Endothelial cell of umbilical vein (primary cell): ENCODE measurements around the gene CIRBP. TPM values are rescaled to one million over a fixed set of nuclear protein-coding genes. Genes with fewer than 3 reads are reported as not detected.

Source experiments
- BruUV-seq: library from RNA; stranded (reverse); fragments of 400-500 nt; replicated peaks from 2 replicates; lab custom pipeline; 2021; lab: Mats Ljungman, UMichigan
- CTCF ChIA-PET: fragments of 300-600, 350-600 bp; sonication (Branson Sonifier 250); formaldehyde crosslinking; loops from one replicate; lab custom pipeline; 2021; ENCODE audit warnings: antibody characterized with exemption, inconsistent platforms; lab: Charles Lee
- POLR2A ChIA-PET: fragments of 300-600, 350-600 bp; sonication (Branson Sonifier 250); formaldehyde crosslinking; loops from one replicate; lab custom pipeline; 2021; ENCODE audit warnings: antibody characterized with exemption, inconsistent platforms; lab: Charles Lee
- DNase-seq: peaks from one replicate; pipeline ENCODE4 v3.0.0-alpha.2; 2011; ENCODE audit warnings: low read depth, low spot score
- FAIRE-seq: peaks from 2 replicates; lab custom pipeline; 2011; peaks lifted over from hg19 to GRCh38; lab: Jason Lieb, UNC
- H2AFZ ChIP-seq: 2 replicates; pipeline ENCODE4 v1.6.0; 2012; ENCODE audit warnings: low read depth, low read length, control low read depth, inconsistent platforms
- H3K27ac ChIP-seq: 2 replicates; pipeline ENCODE4 v1.5.1; 2011; ENCODE audit warnings: low read depth, mild to moderate bottlenecking, control low read depth, low read length, moderate library complexity; ENCODE audit not compliant: insufficient read depth
- H3K27me3 ChIP-seq, 2 experiments: 2 replicates each; pipeline versions ENCODE4 v1.6.0 to v1.6.1; 2011; ENCODE audit warnings: low read length in 2 of 2, mixed read lengths in 1 of 2; ENCODE audit not compliant: control insufficient read depth in 2 of 2, insufficient read depth in 2 of 2
- H3K36me3 ChIP-seq, 2 experiments: 2 replicates in 1 of 2; 3 replicates in 1 of 2; pipeline ENCODE4 v1.5.1; 2011; ENCODE audit warnings: low read length in 2 of 2, mild to moderate bottlenecking in 1 of 2, moderate library complexity in 1 of 2; ENCODE audit not compliant: control insufficient read depth in 2 of 2, insufficient read depth in 2 of 2; ENCODE audit errors: extremely low read depth in 1 of 2
- H3K4me1 ChIP-seq: 3 replicates; pipeline ENCODE4 v1.5.1; 2011; ENCODE audit warnings: mild to moderate bottlenecking, low read length; ENCODE audit not compliant: control insufficient read depth, insufficient read depth; ENCODE audit errors: extremely low read depth
- H3K4me2 ChIP-seq: 2 replicates; pipeline ENCODE4 v1.6.1; 2011; ENCODE audit warnings: low read length, control low read depth, mixed read lengths; ENCODE audit not compliant: insufficient read depth
- H3K4me3 ChIP-seq, 3 experiments: fragments of 200-600 bp in 1 of 3; sonication (generic), shearing (Covaris generic) in 1 of 3; replicated peaks in 1 of 3; 2 replicates each; pipeline ENCODE4 v1.5.1; 2011 to 2016; ENCODE audit warnings: control low read depth in 3 of 3, low read length in 3 of 3, mild to moderate bottlenecking in 2 of 3, inconsistent platforms in 1 of 3, low read depth in 1 of 3, moderate library complexity in 1 of 3; ENCODE audit not compliant: insufficient read depth in 1 of 3
- H3K79me2 ChIP-seq: 2 replicates; pipeline ENCODE4 v1.6.0; 2012; ENCODE audit warnings: low read length, inconsistent platforms; ENCODE audit not compliant: control insufficient read depth, insufficient read depth
- H3K9ac ChIP-seq: replicated peaks from 2 replicates; pipeline ENCODE3; 2011; ENCODE audit warnings: low read length, control low read depth; ENCODE audit not compliant: insufficient read depth; ENCODE audit errors: extremely low read depth
- H3K9me1 ChIP-seq: replicated peaks from 3 replicates; pipeline ENCODE4 v1.6.0; 2011; ENCODE audit warnings: mild to moderate bottlenecking, low read length; ENCODE audit not compliant: control insufficient read depth, insufficient read depth; ENCODE audit errors: extremely low read depth
- H3K9me3 ChIP-seq: replicated peaks from 2 replicates; pipeline ENCODE4 v1.5.1; 2012; ENCODE audit warnings: low read length, inconsistent platforms; ENCODE audit not compliant: control insufficient read depth, insufficient read depth
- H4K20me1 ChIP-seq: replicated peaks from 2 replicates; pipeline ENCODE3; 2011; ENCODE audit warnings: mild to moderate bottlenecking, low read length; ENCODE audit not compliant: control insufficient read depth, insufficient read depth; ENCODE audit errors: extremely low read depth
- GATA2 ChIP-seq: IDR thresholded peaks from 2 replicates; pipeline ENCODE4 v1.7.0; 2011; ENCODE audit warnings: low read depth, mild to moderate bottlenecking, moderate library complexity, mixed read lengths, low read length; ENCODE audit not compliant: insufficient read length, insufficient read depth
- MYC ChIP-seq: IDR thresholded peaks from one replicate; pipeline ENCODE4 v1.6.1; 2011; ENCODE audit warnings: mild to moderate bottlenecking, low read depth, low read length
- POLR2A ChIP-seq: IDR thresholded peaks from 2 replicates; pipeline ENCODE4 v1.6.1; 2012; ENCODE audit warnings: low read depth, mild to moderate bottlenecking, control low read depth, low read length
- POLR2AphosphoS5 ChIP-seq: IDR thresholded peaks from 2 replicates; pipeline ENCODE4 v1.6.1; 2012; ENCODE audit warnings: low read depth, mild to moderate bottlenecking, control low read depth, low read length, moderate library complexity; ENCODE audit not compliant: insufficient read depth
- dilution Hi-C: fragments of 300-500 bp; cut with MboI; formaldehyde crosslinking; loops from one replicate; pipeline ENCODE4 v1.15.0; 2019; ENCODE audit warnings: low sequenced_read_pairs; ENCODE audit not compliant: extremely low pct_ligation_motif_present
- intact Hi-C: fragments of 100-400 bp; cut with micrococcal nuclease; formaldehyde crosslinking; loops from one replicate; pipeline ENCODE4 v1.10.0; 2022
- polyA plus RNA-seq, 4 experiments: library from polyadenylated mRNA; depleted of rRNA in 3 of 4; stranded (reverse) in 3 of 4; unstranded in 1 of 4; fragments of >200 nt; gene quantifications; 2 replicates each; pipeline versions ENCODE4 v1.2.1 to v1.2.3, GENCODE V29; 2011 to 2012; ENCODE audit warnings: missing spikeins in 1 of 4
- total RNA-seq: library from RNA; stranded (reverse); gene quantifications from 2 replicates; pipeline ENCODE4 v1.2.3, GENCODE V29; 2021
- TF ChIP-seq, protein P1 (sequence below), 2 donors: IDR thresholded peaks; 1 replicate in 1 of 2; 2 replicates in 1 of 2; pipeline ENCODE4 v1.5.1; 2011; ENCODE audit warnings: low read length in 2 of 2, mild to moderate bottlenecking in 2 of 2, moderate library complexity in 2 of 2, control low read depth in 1 of 2, inconsistent platforms in 1 of 2, low read depth in 1 of 2; ENCODE audit not compliant: insufficient read depth in 1 of 2; ENCODE audit errors: extremely low read depth in 1 of 2
- TF ChIP-seq, protein P2 (sequence below): IDR thresholded peaks from 2 replicates; pipeline ENCODE4 v1.6.1; 2011; ENCODE audit not compliant: insufficient read depth, insufficient read length

Gene CIRBP
- total and polyA plus RNA-seq, 2 donors (not counting 3 experiments of a cell fraction or from before 2014, with no cell fraction given), result 225 to 439 TPM

DNA sequence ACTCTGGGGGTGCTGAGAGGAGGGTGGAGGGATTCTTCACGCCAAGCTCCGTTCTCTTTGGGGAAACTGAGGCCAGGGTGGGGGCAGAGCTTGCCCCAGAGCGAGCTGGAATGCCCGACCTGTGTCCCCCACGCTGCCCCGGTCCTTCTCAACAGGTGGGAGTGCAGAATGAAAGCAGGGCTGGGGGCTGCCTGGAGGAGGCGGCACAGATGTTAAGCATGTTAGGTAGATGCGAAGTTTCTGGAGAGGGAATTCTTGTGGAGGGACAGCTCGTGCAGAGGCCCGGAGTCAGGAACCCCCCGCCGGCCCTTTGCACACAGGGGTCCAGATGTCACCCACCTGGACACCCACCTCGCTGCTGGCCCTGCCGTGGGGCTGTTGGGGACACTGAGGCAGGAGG, 25.6 kb downstream of the CIRBP start:
- Histone ChIP-seq H3K4me1 (peaks cover 4% of the 10 kb centered on the region), H3K79me2 (no peaks in the 10 kb centered on the region), H3K27ac (no peak overlapping the region), H3K4me2 (no peak overlapping the region), H4K20me1 (no peaks in the 10 kb centered on the region), H3K9me1 (no peaks in the 10 kb centered on the region), H3K4me3 (no peak overlapping the region), H3K36me3 (no peaks in the 10 kb centered on the region), H2AFZ (no peak overlapping the region), H3K9me3 (no peaks in the 10 kb centered on the region), H3K9ac (no peak overlapping the region), H3K27me3 (no peaks in the 10 kb centered on the region)
- DNase-seq (no peak), FAIRE-seq (no peak)
- TF ChIP-seq, protein P1, sequence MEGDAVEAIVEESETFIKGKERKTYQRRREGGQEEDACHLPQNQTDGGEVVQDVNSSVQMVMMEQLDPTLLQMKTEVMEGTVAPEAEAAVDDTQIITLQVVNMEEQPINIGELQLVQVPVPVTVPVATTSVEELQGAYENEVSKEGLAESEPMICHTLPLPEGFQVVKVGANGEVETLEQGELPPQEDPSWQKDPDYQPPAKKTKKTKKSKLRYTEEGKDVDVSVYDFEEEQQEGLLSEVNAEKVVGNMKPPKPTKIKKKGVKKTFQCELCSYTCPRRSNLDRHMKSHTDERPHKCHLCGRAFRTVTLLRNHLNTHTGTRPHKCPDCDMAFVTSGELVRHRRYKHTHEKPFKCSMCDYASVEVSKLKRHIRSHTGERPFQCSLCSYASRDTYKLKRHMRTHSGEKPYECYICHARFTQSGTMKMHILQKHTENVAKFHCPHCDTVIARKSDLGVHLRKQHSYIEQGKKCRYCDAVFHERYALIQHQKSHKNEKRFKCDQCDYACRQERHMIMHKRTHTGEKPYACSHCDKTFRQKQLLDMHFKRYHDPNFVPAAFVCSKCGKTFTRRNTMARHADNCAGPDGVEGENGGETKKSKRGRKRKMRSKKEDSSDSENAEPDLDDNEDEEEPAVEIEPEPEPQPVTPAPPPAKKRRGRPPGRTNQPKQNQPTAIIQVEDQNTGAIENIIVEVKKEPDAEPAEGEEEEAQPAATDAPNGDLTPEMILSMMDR (IDR thresholded peaks at IDR 0.05; ENCODE audit: extremely low read depth in 1 of 2, insufficient read depth in 1 of 2, low read depth in 1 of 2, low read length in 2 of 2), result no peak
- no peak for TF ChIP-seq POLR2A
- no TSS peak for BruUV-seq
- POLR2A ChIA-PET, result no interaction called here
- dilution Hi-C loops (no loop called here), intact Hi-C loops (no loop called here)
- CTCF ChIA-PET, result no interaction called here

DNA sequence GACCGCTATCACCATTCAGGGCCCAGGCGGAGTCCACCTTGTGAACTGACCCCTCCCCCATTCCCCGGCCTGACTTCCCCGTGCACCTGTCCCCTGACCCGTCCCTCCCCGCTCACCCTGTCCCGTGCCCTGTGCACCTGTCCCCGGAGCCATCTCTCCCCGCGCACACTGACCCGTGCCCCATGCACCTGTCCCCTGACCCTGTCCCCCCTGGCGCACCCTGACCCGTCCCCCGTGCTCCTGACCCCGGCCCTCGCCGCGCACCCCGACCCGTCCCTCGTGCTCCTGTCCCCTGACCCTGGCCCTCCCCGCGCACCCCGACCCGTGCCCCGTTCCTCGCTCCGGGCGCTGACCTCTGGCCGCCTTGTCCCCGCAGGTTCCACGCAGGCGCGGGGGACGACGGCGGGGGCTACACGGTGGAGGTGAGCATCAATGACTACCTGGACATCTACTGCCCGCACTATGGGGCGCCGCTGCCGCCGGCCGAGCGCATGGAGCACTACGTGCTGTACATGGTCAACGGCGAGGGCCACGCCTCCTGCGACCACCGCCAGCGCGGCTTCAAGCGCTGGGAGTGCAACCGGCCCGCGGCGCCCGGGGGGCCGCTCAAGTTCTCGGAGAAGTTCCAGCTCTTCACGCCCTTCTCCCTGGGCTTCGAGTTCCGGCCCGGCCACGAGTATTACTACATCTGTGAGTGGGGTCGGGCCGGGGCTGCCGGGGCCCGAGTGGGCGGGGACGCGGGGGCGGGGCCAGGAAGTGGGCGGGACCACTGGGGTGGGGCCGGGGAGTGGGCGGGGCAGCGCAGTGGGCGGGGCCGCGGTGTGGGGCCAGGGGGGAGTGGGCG, 26.3 kb downstream of the CIRBP start:
- TF ChIP-seq POLR2AphosphoS5 (no peak), MYC (no peak), POLR2A (no peak), GATA2 (no peak)
- TF ChIP-seq, protein P1 (IDR thresholded peaks at IDR 0.05; ENCODE audit: extremely low read depth in 1 of 2, insufficient read depth in 1 of 2, low read depth in 1 of 2, low read length in 2 of 2), result no peak
- TF ChIP-seq, protein P2, sequence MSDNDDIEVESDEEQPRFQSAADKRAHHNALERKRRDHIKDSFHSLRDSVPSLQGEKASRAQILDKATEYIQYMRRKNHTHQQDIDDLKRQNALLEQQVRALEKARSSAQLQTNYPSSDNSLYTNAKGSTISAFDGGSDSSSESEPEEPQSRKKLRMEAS, result no peak
- Histone ChIP-seq H3K27me3 (no peaks in the 10 kb centered on the region), H3K9me3 (no peaks in the 10 kb centered on the region), H3K36me3 (no peaks in the 10 kb centered on the region), H3K4me1 (peaks cover 4% of the 10 kb centered on the region), H2AFZ (peak overlapping the region; percentile 71), H4K20me1 (no peaks in the 10 kb centered on the region), H3K79me2 (no peaks in the 10 kb centered on the region), H3K4me2 (peak overlapping the region; percentile 32), H3K9me1 (no peaks in the 10 kb centered on the region), H3K4me3 (no peak overlapping the region), H3K9ac (no peak overlapping the region), H3K27ac (no peak overlapping the region)
- DNase-seq (no peak), FAIRE-seq (no peak)
- ChIA-PET CTCF (interaction anchor here (1.1 kb wide), 1 partner anchor 12 kb away, joined by 3 read pairs; no protein-coding TSS in a partner anchor), POLR2A (no interaction called here)
- dilution Hi-C loops (no loop called here), intact Hi-C loops (no loop called here)
- no TSS peak for BruUV-seq
